ENCODE measurements around the gene EDEM2. TPM values are rescaled to one million over a fixed set of nuclear protein-coding genes. Genes with fewer than 3 reads are reported as not detected.
"Not testable (repeated sequence)": the region's sequence is repeated elsewhere in the genome, so short reads cannot be mapped to it uniquely, and the experiment has no call there.

Gene EDEM2
- polyA plus RNA-seq, 2 donors, result 5.3 to 8.6 TPM

- H3K27ac ChIP-seq (ENCODE audit: low read depth in 2 of 2, low read length in 1 of 2), result peak within 1 kb of the TSS; percentile 94 to 96
- H3K9me3 ChIP-seq (ENCODE audit: control insufficient read depth in 2 of 2, insufficient read depth in 1 of 2, low read depth in 1 of 2, low read length in 1 of 2), result no peaks in the 10 kb centered on the region
- no peaks in the 10 kb centered on the region for H3K36me3 ChIP-seq (ENCODE audit: control insufficient read depth in 2 of 2, insufficient read depth in 2 of 2, low read length in 1 of 2)
- H3K4me1 ChIP-seq (ENCODE audit: control insufficient read depth in 2 of 2, insufficient read depth in 2 of 2, low read length in 1 of 2), result peaks cover 2 to 7% of the 10 kb centered on the region in 2 donors
- peak within 1 kb of the TSS; percentile 93 to 99 for H3K4me3 ChIP-seq (ENCODE audit: low read depth in 1 of 2, low read length in 2 of 2)
- 1 to 2% methylated on average over 61 to 69 of the region's 69 CpGs for WGBS, 2 donors
- H3K27me3 ChIP-seq (ENCODE audit: control insufficient read depth in 1 of 2, insufficient read depth in 2 of 2, low read length in 2 of 2), result no peaks in the 10 kb centered on the region
Observed at GRCh38 chr20:35092524-35093266, 54.4 kb downstream of the EDEM2 start, which contains the start of gene TRPC4AP. Gene TRPC4AP, minus strand, starts transcription at chr20:35092807. Its CDS starts 26 bp downstream, at chr20:35092781.

- H3K36me3 ChIP-seq (ENCODE audit: control insufficient read depth in 2 of 2, insufficient read depth in 2 of 2, low read length in 1 of 2), result no peaks in the 10 kb centered on the region
- H3K9me3 ChIP-seq (ENCODE audit: control insufficient read depth in 2 of 2, insufficient read depth in 1 of 2, low read depth in 1 of 2, low read length in 1 of 2), result no peaks in the 10 kb centered on the region
- no peaks in the 10 kb centered on the region for H3K27me3 ChIP-seq (ENCODE audit: control insufficient read depth in 1 of 2, insufficient read depth in 2 of 2, low read length in 2 of 2)
- peaks cover 2 to 7% of the 10 kb centered on the region in 2 donors for H3K4me1 ChIP-seq (ENCODE audit: control insufficient read depth in 2 of 2, insufficient read depth in 2 of 2, low read length in 1 of 2)
- peak overlapping the region; percentile 93 to 99 for H3K4me3 ChIP-seq (ENCODE audit: low read depth in 1 of 2, low read length in 2 of 2)
- WGBS, 2 donors, result 0% methylated on average over 26 to 28 of the region's 28 CpGs
- H3K27ac ChIP-seq (ENCODE audit: low read depth in 2 of 2, low read length in 1 of 2), result peak overlapping the region; percentile 94 to 96
Observed at GRCh38 chr20:35091816-35092523, 55.2 kb downstream of the EDEM2 start.

GRCh38 chr20:35088231-35089145 lies 58.6 kb downstream of the EDEM2 start:
- H3K4me1 ChIP-seq (ENCODE audit: control insufficient read depth in 2 of 2, insufficient read depth in 2 of 2, low read length in 1 of 2), result peaks cover 2 to 7% of the 10 kb centered on the region in 2 donors
- H3K27ac ChIP-seq (ENCODE audit: low read depth in 2 of 2, low read length in 1 of 2), result no peak overlapping the region
- H3K9me3 ChIP-seq (ENCODE audit: control insufficient read depth in 2 of 2, insufficient read depth in 1 of 2, low read depth in 1 of 2, low read length in 1 of 2), result no peaks in the 10 kb centered on the region
- no peaks in the 10 kb centered on the region for H3K36me3 ChIP-seq (ENCODE audit: control insufficient read depth in 2 of 2, insufficient read depth in 2 of 2, low read length in 1 of 2)
- H3K4me3 ChIP-seq (ENCODE audit: low read depth in 1 of 2, low read length in 2 of 2), result no peak overlapping the region
- H3K27me3 ChIP-seq (ENCODE audit: control insufficient read depth in 1 of 2, insufficient read depth in 2 of 2, low read length in 2 of 2), result no peaks in the 10 kb centered on the region
- WGBS, 2 donors, result 91 to 93% methylated on average over 2 of the region's 2 CpGs

GRCh38 chr20:35087791-35088190 lies 59.3 kb downstream of the EDEM2 start:
- WGBS, 2 donors, result 72 to 79% methylated on average over 5 of the region's 5 CpGs

GRCh38 chr20:35087355-35087754 lies 59.8 kb downstream of the EDEM2 start:
- Histone ChIP-seq H3K9me3 (ENCODE audit: control insufficient read depth in 2 of 2, insufficient read depth in 1 of 2, low read depth in 1 of 2, low read length in 1 of 2) (no peaks in the 10 kb centered on the region), H3K27me3 (ENCODE audit: control insufficient read depth in 1 of 2, insufficient read depth in 2 of 2, low read length in 2 of 2) (no peaks in the 10 kb centered on the region), H3K4me3 (ENCODE audit: low read depth in 1 of 2, low read length in 2 of 2) (no peak overlapping the region), H3K36me3 (ENCODE audit: control insufficient read depth in 2 of 2, insufficient read depth in 2 of 2, low read length in 1 of 2) (no peaks in the 10 kb centered on the region), H3K27ac (ENCODE audit: low read depth in 2 of 2, low read length in 1 of 2) (no peak overlapping the region), H3K4me1 (ENCODE audit: control insufficient read depth in 2 of 2, insufficient read depth in 2 of 2, low read length in 1 of 2) (peaks cover 2 to 3% of the 10 kb centered on the region in 2 donors)
- 79 to 85% methylated on average over 5 of the region's 5 CpGs for WGBS, 2 donors

More at GRCh38 chr20:35087791-35088190, 59.3 kb downstream of the EDEM2 start:
- Histone ChIP-seq H3K27ac (ENCODE audit: low read depth in 2 of 2, low read length in 1 of 2) (no peak overlapping the region), H3K36me3 (ENCODE audit: control insufficient read depth in 2 of 2, insufficient read depth in 2 of 2, low read length in 1 of 2) (no peaks in the 10 kb centered on the region), H3K9me3 (ENCODE audit: control insufficient read depth in 2 of 2, insufficient read depth in 1 of 2, low read depth in 1 of 2, low read length in 1 of 2) (no peaks in the 10 kb centered on the region), H3K4me3 (ENCODE audit: low read depth in 1 of 2, low read length in 2 of 2) (no peak overlapping the region), H3K4me1 (ENCODE audit: control insufficient read depth in 2 of 2, insufficient read depth in 2 of 2, low read length in 1 of 2) (peaks cover 2 to 3% of the 10 kb centered on the region in 2 donors), H3K27me3 (ENCODE audit: control insufficient read depth in 1 of 2, insufficient read depth in 2 of 2, low read length in 2 of 2) (no peaks in the 10 kb centered on the region)

GRCh38 chr20:35085477-35086225 lies 61.5 kb downstream of the EDEM2 start:
- Histone ChIP-seq H3K36me3 (ENCODE audit: control insufficient read depth in 2 of 2, insufficient read depth in 2 of 2, low read length in 1 of 2) (no peaks in the 10 kb centered on the region), H3K27me3 (ENCODE audit: control insufficient read depth in 1 of 2, insufficient read depth in 2 of 2, low read length in 2 of 2) (no peaks in the 10 kb centered on the region), H3K4me1 (ENCODE audit: control insufficient read depth in 2 of 2, insufficient read depth in 2 of 2, low read length in 1 of 2) (no peaks in the 10 kb centered on the region), H3K27ac (ENCODE audit: low read depth in 2 of 2, low read length in 1 of 2) (no peak overlapping the region), H3K4me3 (ENCODE audit: low read depth in 1 of 2, low read length in 2 of 2) (no peak overlapping the region), H3K9me3 (ENCODE audit: control insufficient read depth in 2 of 2, insufficient read depth in 1 of 2, low read depth in 1 of 2, low read length in 1 of 2) (no peaks in the 10 kb centered on the region)
- WGBS, 2 donors, result 93 to 95% methylated on average over 11 of the region's 11 CpGs

- Histone ChIP-seq H3K27me3 (ENCODE audit: control insufficient read depth in 1 of 2, insufficient read depth in 2 of 2, low read length in 2 of 2) (no peaks in the 10 kb centered on the region), H3K4me1 (ENCODE audit: control insufficient read depth in 2 of 2, insufficient read depth in 2 of 2, low read length in 1 of 2) (no peaks in the 10 kb centered on the region), H3K36me3 (ENCODE audit: control insufficient read depth in 2 of 2, insufficient read depth in 2 of 2, low read length in 1 of 2) (no peaks in the 10 kb centered on the region), H3K9me3 (ENCODE audit: control insufficient read depth in 2 of 2, insufficient read depth in 1 of 2, low read depth in 1 of 2, low read length in 1 of 2) (no peaks in the 10 kb centered on the region), H3K27ac (ENCODE audit: low read depth in 2 of 2, low read length in 1 of 2) (no peak overlapping the region), H3K4me3 (ENCODE audit: low read depth in 1 of 2, low read length in 2 of 2) (no peak overlapping the region)
- 72 to 89% methylated on average over 3 of the region's 3 CpGs for WGBS, 2 donors
Observed at GRCh38 chr20:35084998-35085397, 62.1 kb downstream of the EDEM2 start.

GRCh38 chr20:35080348-35080642 lies 66.8 kb downstream of the EDEM2 start:
- not testable (repeated sequence) for H3K9me3 ChIP-seq (ENCODE audit: control insufficient read depth in 2 of 2, insufficient read depth in 1 of 2, low read depth in 1 of 2, low read length in 1 of 2); H3K36me3 ChIP-seq (ENCODE audit: control insufficient read depth in 2 of 2, insufficient read depth in 2 of 2, low read length in 1 of 2); H3K4me1 ChIP-seq (ENCODE audit: control insufficient read depth in 2 of 2, insufficient read depth in 2 of 2, low read length in 1 of 2); H3K27me3 ChIP-seq (ENCODE audit: control insufficient read depth in 1 of 2, insufficient read depth in 2 of 2, low read length in 2 of 2); H3K4me3 ChIP-seq (ENCODE audit: low read depth in 1 of 2, low read length in 2 of 2); H3K27ac ChIP-seq (ENCODE audit: low read depth in 2 of 2, low read length in 1 of 2)
- 79 to 87% methylated on average over 5 of the region's 5 CpGs for WGBS, 2 donors
